HEK293 (cell line): ENCODE results near the gene OR10A3.
A peak's percentile ranks its signal among the peaks of the same experiment; 100 is the strongest.
"Not testable (repeated sequence)": the region's sequence is repeated elsewhere in the genome, so short reads cannot be mapped to it uniquely, and the experiment has no call there.

ENCODE experiments used
- CTCF ChIA-PET: fragments of 350-600 bp; formaldehyde crosslinking; extraction: SDS; loops from one replicate; lab custom pipeline; 2021; ENCODE audit warnings: antibody characterized with exemption; lab: Yijun Ruan, JAX
- POLR2A ChIA-PET: fragments of 300-600 bp; formaldehyde crosslinking; extraction: SDS; loops from one replicate; lab custom pipeline; 2020; ENCODE audit warnings: antibody characterized with exemption, inconsistent platforms; lab: Yijun Ruan, JAX
- H3K27ac ChIP-seq: fragments of 200-500 bp; sonication (Bioruptor generic); 2 replicates; pipeline ENCODE4 v1.5.1; 2014; ENCODE audit warnings: low read depth, low read length, control low read depth, inconsistent platforms; ENCODE audit errors: extremely low read depth
- H3K36me3 ChIP-seq, 2 experiments: fragments of 200-500 bp in 1 of 2; sonication (Bioruptor generic) in 1 of 2; 1 replicate in 1 of 2; 2 replicates in 1 of 2; pipeline ENCODE4 v1.5.1; 2014 to 2017; ENCODE audit warnings: inconsistent platforms in 2 of 2, low read length in 2 of 2; ENCODE audit not compliant: control insufficient read depth in 2 of 2, insufficient read depth in 1 of 2
- H3K4me1 ChIP-seq: fragments of 200-500 bp; sonication (Bioruptor generic); 2 replicates; pipeline ENCODE4 v1.5.1; 2014; ENCODE audit warnings: mild to moderate bottlenecking, low read length, inconsistent platforms; ENCODE audit not compliant: control insufficient read depth, insufficient read depth
- H3K4me3 ChIP-seq: 2 replicates; pipeline ENCODE4 v1.5.1; 2011; ENCODE audit warnings: low read depth, mild to moderate bottlenecking, control low read depth, low read length, moderate library complexity
- H3K9me3 ChIP-seq: fragments of 200-500 bp; sonication (Bioruptor generic); 2 replicates; pipeline ENCODE4 v1.5.1; 2014; ENCODE audit warnings: low read depth, low read length, inconsistent platforms; ENCODE audit not compliant: control insufficient read depth, insufficient read depth
- KLF8 ChIP-seq: fragments of 450-650 bp; formaldehyde crosslinking; IDR thresholded peaks from 2 replicates; pipeline ENCODE4 v1.5.1; 2016; ENCODE audit warnings: missing biosample characterization, missing genetic modification characterization
- PRDM1 ChIP-seq: fragments of 450-650 bp; formaldehyde crosslinking; IDR thresholded peaks from 2 replicates; pipeline ENCODE4; 2016; ENCODE audit warnings: missing biosample characterization, missing genetic modification characterization
- REST ChIP-seq: fragments of 450-650 bp; formaldehyde crosslinking; IDR thresholded peaks from 2 replicates; pipeline ENCODE4 v1.5.1; 2016; ENCODE audit warnings: missing biosample characterization, missing genetic modification characterization
- SP7 ChIP-seq: fragments of 450-650 bp; formaldehyde crosslinking; IDR thresholded peaks from 2 replicates; pipeline ENCODE4 v1.5.1; 2016; ENCODE audit warnings: missing biosample characterization, missing genetic modification characterization
- YY2 ChIP-seq: fragments of 450-650 bp; formaldehyde crosslinking; IDR thresholded peaks from 2 replicates; pipeline ENCODE4 v1.5.1; 2016; ENCODE audit warnings: missing biosample characterization, missing genetic modification characterization
- ZBTB11 ChIP-seq: fragments of 450-650 bp; formaldehyde crosslinking; conservative IDR thresholded peaks from 2 replicates; pipeline ENCODE4 v1.5.1; 2016; ENCODE audit warnings: low read depth, missing biosample characterization, missing genetic modification characterization
- ZNF335 ChIP-seq: fragments of 450-650 bp; formaldehyde crosslinking; conservative IDR thresholded peaks from 2 replicates; pipeline ENCODE4 v1.5.1; 2016; ENCODE audit warnings: missing biosample characterization, missing genetic modification characterization
- ZNF362 ChIP-seq: fragments of 450-650 bp; formaldehyde crosslinking; IDR thresholded peaks from 2 replicates; pipeline ENCODE4 v1.5.1; 2016; ENCODE audit warnings: missing biosample characterization, missing genetic modification characterization
- ZNF366 ChIP-seq: fragments of 450-650 bp; formaldehyde crosslinking; conservative IDR thresholded peaks from 2 replicates; pipeline ENCODE4 v1.5.1; 2016; ENCODE audit warnings: missing biosample characterization, missing genetic modification characterization
- ZNF510 ChIP-seq: fragments of 450-650 bp; formaldehyde crosslinking; IDR thresholded peaks from 2 replicates; pipeline ENCODE4 v1.5.1; 2018; ENCODE audit warnings: mild to moderate bottlenecking, missing genetic modification characterization, missing biosample characterization; ENCODE audit not compliant: insufficient replicate concordance
- ZNF600 ChIP-seq: fragments of 450-650 bp; formaldehyde crosslinking; IDR thresholded peaks from 2 replicates; pipeline ENCODE4 v1.5.1; 2016; ENCODE audit warnings: missing biosample characterization, missing genetic modification characterization
- ZNF639 ChIP-seq: fragments of 450-650 bp; formaldehyde crosslinking; IDR thresholded peaks from 2 replicates; pipeline ENCODE4 v1.5.1; 2016; ENCODE audit warnings: missing biosample characterization, missing genetic modification characterization
- ZNF654 ChIP-seq: fragments of 450-650 bp; formaldehyde crosslinking; IDR thresholded peaks from 2 replicates; pipeline ENCODE4 v1.5.1; 2016; ENCODE audit warnings: low read depth, missing biosample characterization, missing genetic modification characterization
- ZNF701 ChIP-seq: fragments of 450-650 bp; formaldehyde crosslinking; IDR thresholded peaks from 2 replicates; pipeline ENCODE4 v1.5.1; 2016; ENCODE audit warnings: missing biosample characterization, missing genetic modification characterization

OR10A3 gene

GRCh38 chr11:7941608-7942007 is at the start of gene OR10A3:
TSS of gene OR10A3 (minus strand) at chr11:7941708. CDS start at chr11:7939520, 2,188 bp downstream.
- ChIA-PET CTCF (interaction anchor here (1.1 kb wide), 1 partner anchor 45 kb away, joined by 5 read pairs; the partner anchor contains the start of gene EIF3F), POLR2A (no interaction called here)
- Histone ChIP-seq H3K27ac (no peak within 1 kb of the TSS), H3K4me1 (no peaks in the 10 kb centered on the region), H3K36me3 (no peaks in the 10 kb centered on the region), H3K4me3 (no peak within 1 kb of the TSS), H3K9me3 (no peaks in the 10 kb centered on the region)
- no peak for TF ChIP-seq ZNF362 (tag by site-specific recombination)
- no peak for TF ChIP-seq ZNF366 (tag by site-specific recombination)
- TF ChIP-seq YY2 (tag by site-specific recombination): no peak
- TF ChIP-seq ZNF639 (tag by site-specific recombination): no peak

- H3K4me1 ChIP-seq: not testable (repeated sequence)
- 0 out of 2 replicates have a peak, but pooled peaks have one; percentile 15 for TF ChIP-seq ZNF335 (tag by site-specific recombination)
- TF ChIP-seq PRDM1: 0 out of 2 replicates have a peak, but pooled peaks have one; percentile 19
- TF ChIP-seq, all 188 proteins: peak for 2; not testable (repeated sequence) for 186
These were observed 46.0 kb upstream of the OR10A3 start for GRCh38 chr11:7987560-7987883.

GRCh38 chr11:7986768-7987559 is 45.5 kb upstream of the OR10A3 start, which contains the start of gene EIF3F:
TSS of gene EIF3F (plus strand) at chr11:7987337. CDS start at chr11:7987353, 16 bp downstream.
- H3K9me3 ChIP-seq: no peaks in the 10 kb centered on the region
- peak within 1 kb of the TSS; percentile 62 for H3K4me3 ChIP-seq
- H3K27ac ChIP-seq: no peak within 1 kb of the TSS; the same call in 1 of the 2 replicates
- ChIA-PET POLR2A (interaction anchor here (0.6 to 1.4 kb wide), 12 partner anchors 9 to 113 kb away, joined by 3 to 9 read pairs (median 4); no protein-coding TSS in a partner anchor), CTCF (interaction anchor here (0.6 to 5.7 kb wide), 38 partner anchors 9 to 1060 kb away, joined by 3 to 85 read pairs (median 4); partner anchors contain the start of genes OR10A3 and ZNF215)
- H3K36me3 ChIP-seq: peaks cover 0 to 32% of the 10 kb centered on the region in 2 experiments; a peak in 2 of 3 replicates
- 0 out of 2 replicates have a peak, but pooled peaks cover 3% of the 10 kb centered on the region for H3K4me1 ChIP-seq
- TF ChIP-seq ZNF600: 0 out of 2 replicates have a peak, but pooled peaks have one; percentile 11
- peak; percentile 84 for TF ChIP-seq SP7 (tag by site-specific recombination)
- no peak for TF ChIP-seq ZNF510 (tag by site-specific recombination)
- TF ChIP-seq KLF8 (tag by site-specific recombination): peak; percentile 89
- 0 out of 2 replicates have a peak, but pooled peaks have one; percentile 39 for TF ChIP-seq REST (tag by site-specific recombination)
- no peak for TF ChIP-seq ZNF701 (tag by site-specific recombination)
- TF ChIP-seq ZBTB11 (tag by site-specific recombination): peak; percentile 99
- TF ChIP-seq ZNF654 (tag by site-specific recombination): peak; percentile 71

More at GRCh38 chr11:7987560-7987883, 46.0 kb upstream of the OR10A3 start:
- ChIA-PET CTCF (interaction anchor here (0.6 to 5.7 kb wide), 27 partner anchors 8 to 1061 kb away, joined by 3 to 85 read pairs (median 5); partner anchors contain the start of genes OR10A3 and ZNF215), POLR2A (interaction anchor here (0.6 to 1.4 kb wide), 10 partner anchors 10 to 113 kb away, joined by 3 to 9 read pairs (median 4); no protein-coding TSS in a partner anchor)
- Histone ChIP-seq H3K36me3 (peaks cover 4 to 38% of the 10 kb centered on the region in 2 experiments; a peak in 2 of 3 replicates), H3K4me3 (peak overlapping the region; percentile 62)
- H3K27ac ChIP-seq, H3K9me3 ChIP-seq: not testable (repeated sequence)
